ENCODE measurements around the gene LRIG1.

DNA sequence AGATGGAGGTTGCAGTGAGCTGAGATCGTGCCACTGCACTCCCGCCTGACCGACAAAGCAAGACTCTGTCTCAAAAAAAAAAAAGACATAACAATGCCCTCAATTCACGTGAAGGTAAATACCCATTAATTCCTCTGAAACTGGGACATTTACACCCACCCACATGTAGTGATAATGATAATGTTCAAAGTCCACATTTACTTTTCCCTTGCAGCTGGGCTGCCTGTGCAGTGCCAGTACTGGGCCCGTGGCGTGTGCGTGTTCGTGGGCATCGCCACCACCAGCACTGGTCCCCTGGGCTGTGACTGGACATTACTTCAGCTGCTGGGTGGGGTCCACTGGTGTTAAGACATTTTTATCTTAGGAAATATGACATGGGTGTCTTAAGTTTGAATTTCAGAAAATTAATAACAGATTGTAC is 156.4 kb downstream of the LRIG1 start:
- no peak for TF ChIP-seq POLR2A (IDR thresholded peaks at IDR 0.05)
- TF ChIP-seq, protein P1, sequence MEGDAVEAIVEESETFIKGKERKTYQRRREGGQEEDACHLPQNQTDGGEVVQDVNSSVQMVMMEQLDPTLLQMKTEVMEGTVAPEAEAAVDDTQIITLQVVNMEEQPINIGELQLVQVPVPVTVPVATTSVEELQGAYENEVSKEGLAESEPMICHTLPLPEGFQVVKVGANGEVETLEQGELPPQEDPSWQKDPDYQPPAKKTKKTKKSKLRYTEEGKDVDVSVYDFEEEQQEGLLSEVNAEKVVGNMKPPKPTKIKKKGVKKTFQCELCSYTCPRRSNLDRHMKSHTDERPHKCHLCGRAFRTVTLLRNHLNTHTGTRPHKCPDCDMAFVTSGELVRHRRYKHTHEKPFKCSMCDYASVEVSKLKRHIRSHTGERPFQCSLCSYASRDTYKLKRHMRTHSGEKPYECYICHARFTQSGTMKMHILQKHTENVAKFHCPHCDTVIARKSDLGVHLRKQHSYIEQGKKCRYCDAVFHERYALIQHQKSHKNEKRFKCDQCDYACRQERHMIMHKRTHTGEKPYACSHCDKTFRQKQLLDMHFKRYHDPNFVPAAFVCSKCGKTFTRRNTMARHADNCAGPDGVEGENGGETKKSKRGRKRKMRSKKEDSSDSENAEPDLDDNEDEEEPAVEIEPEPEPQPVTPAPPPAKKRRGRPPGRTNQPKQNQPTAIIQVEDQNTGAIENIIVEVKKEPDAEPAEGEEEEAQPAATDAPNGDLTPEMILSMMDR (IDR thresholded peaks at IDR 0.05) = no peak
